Neural progenitor cell (in vitro differentiated cells): ENCODE results near the gene KLHL17. TPM values are rescaled to one million over a fixed set of nuclear protein-coding genes. Genes with fewer than 3 reads are reported as not detected.

Experiments used
- DNase-seq: peaks from one replicate; pipeline ENCODE4 v3.0.0-alpha.2; 2016; ENCODE audit warnings: low spot score
- H2AFZ ChIP-seq: fragments of 200-600 bp; sonication (generic); replicated peaks from 2 replicates; pipeline ENCODE4 v1.6.1; 2016; ENCODE audit warnings: antibody characterized with exemption
- H3F3A ChIP-seq: fragments of 200-600 bp; sonication (generic); 2 replicates; pipeline ENCODE4 v1.6.1; 2016; ENCODE audit warnings: antibody characterized with exemption, low read depth
- H3K27ac ChIP-seq: fragments of 200-600 bp; sonication (generic); 2 replicates; pipeline ENCODE4 v1.5.1; 2016; ENCODE audit warnings: mild to moderate bottlenecking
- H3K27me3 ChIP-seq: fragments of 200-600 bp; sonication (generic); 2 replicates; pipeline ENCODE4 v1.6.1; 2016; ENCODE audit warnings: mild to moderate bottlenecking, moderate library complexity
- H3K36me3 ChIP-seq: fragments of 200-600 bp; sonication (generic); 2 replicates; pipeline ENCODE4 v1.5.1; 2016
- H3K4me1 ChIP-seq: fragments of 200-600 bp; sonication (generic); 2 replicates; pipeline ENCODE4 v1.6.1; 2016; ENCODE audit warnings: mixed run types
- H3K4me2 ChIP-seq: fragments of 200-600 bp; sonication (generic); 2 replicates; pipeline ENCODE4 v1.6.1; 2016
- H3K4me3 ChIP-seq: fragments of 200-600 bp; sonication (generic); 2 replicates; pipeline ENCODE4 v1.5.1; 2016
- H3K79me2 ChIP-seq: fragments of 200-600 bp; sonication (generic); 2 replicates; pipeline ENCODE4 v1.6.1; 2016; ENCODE audit warnings: low read depth
- H3K9ac ChIP-seq: fragments of 200-600 bp; sonication (generic); 2 replicates; pipeline ENCODE4 v1.6.1; 2016
- H3K9me3 ChIP-seq: fragments of 200-600 bp; sonication (generic); 2 replicates; pipeline ENCODE4 v1.5.1; 2016; ENCODE audit warnings: low read depth
- H4K20me1 ChIP-seq: fragments of 200-600 bp; sonication (generic); 2 replicates; pipeline ENCODE4 v1.6.1; 2016; ENCODE audit warnings: low read depth
- H3K27ac Mint-ChIP-seq: 3 replicates; pipeline ENCODE4 v1.8.0; 2021; ENCODE audit warnings: mixed read lengths
- H3K27me3 Mint-ChIP-seq: 2 replicates; pipeline ENCODE4 v1.8.0; 2022; ENCODE audit warnings: low read depth, mild to moderate bottlenecking, inconsistent platforms, moderate library complexity, mixed read lengths; ENCODE audit not compliant: insufficient read depth
- H3K36me3 Mint-ChIP-seq: 3 replicates; pipeline ENCODE4 v1.8.0; 2021; ENCODE audit warnings: mixed read lengths
- H3K4me1 Mint-ChIP-seq: 3 replicates; pipeline ENCODE4 v1.8.0; 2021; ENCODE audit warnings: mixed read lengths
- H3K4me3 Mint-ChIP-seq: 3 replicates; pipeline ENCODE4 v1.8.0; 2021; ENCODE audit warnings: mild to moderate bottlenecking, moderate library complexity, mixed read lengths
- H3K9me3 Mint-ChIP-seq: 3 replicates; pipeline ENCODE4 v1.8.0; 2020; ENCODE audit warnings: mixed read lengths
- EZH2 ChIP-seq: fragments of 200-600 bp; sonication (generic); IDR thresholded peaks from 2 replicates; pipeline ENCODE4 v1.6.1; 2017; ENCODE audit warnings: antibody characterized with exemption, mild to moderate bottlenecking, moderate library complexity
- EZH2phosphoT487 ChIP-seq: fragments of 200-600 bp; sonication (generic); IDR thresholded peaks from 2 replicates; pipeline ENCODE4 v1.6.1; 2017; ENCODE audit warnings: antibody characterized with exemption
- total RNA-seq: library from RNA; depleted of rRNA; stranded (reverse); fragments of >200 nt; gene quantifications from 2 replicates; pipeline ENCODE4 v1.2.3, GENCODE V29; 2015; ENCODE audit warnings: low replicate concordance
- TF ChIP-seq, protein P1 (sequence below): fragments of 200-600 bp; sonication (generic); IDR thresholded peaks from 2 replicates; pipeline ENCODE4 v1.5.1; 2017; ENCODE audit warnings: antibody characterized with exemption, mild to moderate bottlenecking

Gene KLHL17
- total RNA-seq, 1 donor from 2014 or later: 10.7 TPM

DNA sequence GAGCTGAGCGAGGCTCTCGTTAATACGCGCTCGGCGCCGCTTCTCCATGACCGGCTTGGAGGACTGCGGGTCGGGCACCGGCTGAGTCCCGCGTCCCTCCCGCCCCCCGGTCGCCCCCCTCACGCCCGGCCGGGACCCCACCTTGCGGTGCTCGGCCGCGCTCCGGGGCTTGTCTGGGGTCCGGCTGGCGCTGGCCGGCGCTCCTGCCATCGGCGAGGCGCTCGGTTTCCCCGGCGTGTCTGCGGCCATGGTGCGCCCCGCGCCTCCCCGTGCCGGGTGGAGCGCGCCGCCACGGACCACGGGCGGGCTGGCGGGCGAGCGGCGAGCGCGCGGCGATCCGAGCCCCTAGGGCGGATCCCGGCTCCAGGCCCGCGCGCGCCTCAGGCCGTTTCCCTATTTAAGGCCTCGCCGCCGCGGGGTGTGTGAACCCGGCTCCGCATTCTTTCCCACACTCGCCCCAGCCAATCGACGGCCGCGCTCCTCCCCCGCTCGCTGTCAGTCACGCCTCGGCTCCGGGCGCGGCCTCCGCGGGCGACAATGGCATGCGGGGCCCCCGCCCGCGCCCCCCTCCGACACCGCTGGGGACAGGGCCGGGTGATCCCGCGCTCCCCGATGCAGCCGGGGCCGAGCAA lies 39.5 kb downstream of the KLHL17 start, which contains the start of gene HES4:
HES4 (minus strand) TSS at position 373 of the 632 bp plus-strand sequence; CDS start at position 249, 124 bp downstream.
- Histone ChIP-seq H2AFZ (peak within 1 kb of the TSS; percentile 59), H3F3A (peaks cover 31% of the 10 kb centered on the region), H4K20me1 (peaks cover 22% of the 10 kb centered on the region), H3K4me2 (peak within 1 kb of the TSS; percentile 97), H3K36me3 (no peaks in the 10 kb centered on the region), H3K9ac (peak within 1 kb of the TSS; percentile 72), H3K9me3 (no peaks in the 10 kb centered on the region), H3K79me2 (no peaks in the 10 kb centered on the region), H3K4me1 (peaks cover 26% of the 10 kb centered on the region), H3K27me3 (peaks cover 88% of the 10 kb centered on the region), H3K27ac (peak within 1 kb of the TSS; percentile 86), H3K4me3 (peak within 1 kb of the TSS; percentile 70)
- peak; percentile 28 for TF ChIP-seq EZH2phosphoT487
- TF ChIP-seq, protein P1, sequence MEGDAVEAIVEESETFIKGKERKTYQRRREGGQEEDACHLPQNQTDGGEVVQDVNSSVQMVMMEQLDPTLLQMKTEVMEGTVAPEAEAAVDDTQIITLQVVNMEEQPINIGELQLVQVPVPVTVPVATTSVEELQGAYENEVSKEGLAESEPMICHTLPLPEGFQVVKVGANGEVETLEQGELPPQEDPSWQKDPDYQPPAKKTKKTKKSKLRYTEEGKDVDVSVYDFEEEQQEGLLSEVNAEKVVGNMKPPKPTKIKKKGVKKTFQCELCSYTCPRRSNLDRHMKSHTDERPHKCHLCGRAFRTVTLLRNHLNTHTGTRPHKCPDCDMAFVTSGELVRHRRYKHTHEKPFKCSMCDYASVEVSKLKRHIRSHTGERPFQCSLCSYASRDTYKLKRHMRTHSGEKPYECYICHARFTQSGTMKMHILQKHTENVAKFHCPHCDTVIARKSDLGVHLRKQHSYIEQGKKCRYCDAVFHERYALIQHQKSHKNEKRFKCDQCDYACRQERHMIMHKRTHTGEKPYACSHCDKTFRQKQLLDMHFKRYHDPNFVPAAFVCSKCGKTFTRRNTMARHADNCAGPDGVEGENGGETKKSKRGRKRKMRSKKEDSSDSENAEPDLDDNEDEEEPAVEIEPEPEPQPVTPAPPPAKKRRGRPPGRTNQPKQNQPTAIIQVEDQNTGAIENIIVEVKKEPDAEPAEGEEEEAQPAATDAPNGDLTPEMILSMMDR: no peak
- Mint-ChIP-seq H3K27ac (peak within 1 kb of the TSS; percentile 98), H3K4me3 (peak within 1 kb of the TSS; percentile 91), H3K4me1 (peaks cover 20% of the 10 kb centered on the region), H3K36me3 (peaks cover 2% of the 10 kb centered on the region), H3K9me3 (peaks cover 3% of the 10 kb centered on the region), H3K27me3 (peaks cover 16% of the 10 kb centered on the region)
- DNase-seq: peak; percentile 98

DNA sequence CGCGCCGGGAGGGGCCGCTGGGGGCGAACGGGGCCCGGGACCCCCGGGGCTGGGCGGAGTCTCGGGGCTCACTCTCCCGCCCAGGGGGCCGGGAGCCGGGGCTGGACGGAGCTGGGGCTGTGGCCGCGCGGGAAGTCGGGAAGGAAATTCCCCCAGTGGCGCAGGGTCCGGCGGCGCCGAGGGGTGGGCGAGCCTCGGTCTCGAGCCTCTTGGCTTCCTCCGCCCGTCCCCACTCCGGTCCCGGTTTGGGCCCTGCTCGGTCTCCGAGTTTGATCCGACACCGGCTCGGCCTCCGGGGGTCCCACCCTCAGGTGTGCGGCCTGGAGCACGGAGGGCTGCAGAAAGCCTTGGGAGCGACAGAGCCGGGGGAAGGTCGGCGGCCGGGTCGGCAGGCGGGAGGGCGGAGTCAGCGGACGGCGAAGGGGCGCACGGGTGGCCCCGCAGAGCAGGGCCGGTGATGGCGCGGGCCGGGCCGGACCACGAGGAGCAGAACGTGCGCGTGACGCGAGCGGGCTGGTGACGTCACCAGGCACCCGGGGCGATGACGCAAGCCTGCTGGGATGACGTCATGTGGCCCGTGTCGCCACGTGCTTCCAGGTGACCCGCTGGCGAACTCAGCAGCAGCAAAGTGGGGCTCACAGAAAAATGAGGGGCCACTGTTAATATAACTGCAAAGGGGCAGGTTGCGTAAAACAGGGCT lies 40.1 kb downstream of the KLHL17 start:
- DNase-seq: peak; percentile 84
- Mint-ChIP-seq H3K9me3 (peaks cover 2% of the 10 kb centered on the region), H3K4me1 (peaks cover 27% of the 10 kb centered on the region)

DNA sequence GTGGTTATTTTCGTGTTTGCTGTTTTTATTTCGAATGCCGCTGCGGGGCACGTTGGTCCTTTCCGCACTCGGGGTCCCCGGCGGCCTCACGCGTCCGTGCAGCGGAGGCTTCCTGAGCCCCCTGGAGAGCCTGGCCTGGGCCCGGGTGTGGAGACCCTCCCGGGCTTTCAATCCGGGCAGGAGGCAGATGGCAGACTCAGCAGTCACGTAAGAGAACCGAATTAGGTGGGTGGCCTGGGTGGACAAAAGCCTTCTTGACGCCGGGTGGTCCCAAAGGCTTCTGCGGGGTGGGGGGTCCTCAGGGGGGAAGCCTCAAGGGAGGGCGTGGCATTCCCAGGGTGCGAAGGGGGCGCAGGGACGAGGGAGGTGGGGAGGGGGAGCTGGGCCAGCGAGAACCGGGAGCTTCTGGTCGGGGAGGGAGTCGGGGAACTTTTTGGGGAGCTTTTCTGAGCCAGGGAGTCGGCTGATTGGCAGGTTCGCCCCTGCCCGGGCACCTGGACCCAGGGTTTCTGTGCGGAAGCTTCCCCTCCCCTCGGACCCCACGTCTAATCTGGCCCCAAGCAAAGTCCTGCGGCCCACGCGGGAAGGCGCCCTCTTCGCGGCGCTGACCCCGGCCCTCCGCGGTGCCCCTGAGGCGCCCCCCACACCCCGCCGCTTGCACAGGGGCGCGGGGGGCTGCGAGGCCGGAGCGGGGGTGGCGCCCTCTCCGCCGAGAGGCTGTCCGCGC lies 40.8 kb downstream of the KLHL17 start:
- peaks cover 37% of the 10 kb centered on the region for H3F3A ChIP-seq
- no peak overlapping the region for H3K27ac ChIP-seq
- peak; percentile 67 for DNase-seq
- Mint-ChIP-seq H3K27me3 (peaks cover 10% of the 10 kb centered on the region), H3K27ac (peak overlapping the region; percentile 98), H3K4me1 (peaks cover 27% of the 10 kb centered on the region), H3K9me3 (no peaks in the 10 kb centered on the region), H3K4me3 (peak overlapping the region; percentile 91), H3K36me3 (no peaks in the 10 kb centered on the region)
- H3K79me2 ChIP-seq: no peaks in the 10 kb centered on the region
- peaks cover 38% of the 10 kb centered on the region for H3K4me1 ChIP-seq
- H3K4me3 ChIP-seq: peak overlapping the region; percentile 70
- TF ChIP-seq EZH2phosphoT487 (peak; percentile 59), EZH2 (peak; percentile 75)
- TF ChIP-seq, protein P1: no peak
- H3K9me3 ChIP-seq: no peaks in the 10 kb centered on the region
- no peak overlapping the region for H2AFZ ChIP-seq
- peaks cover 22% of the 10 kb centered on the region for H4K20me1 ChIP-seq
- H3K36me3 ChIP-seq: no peaks in the 10 kb centered on the region
- H3K4me2 ChIP-seq: peak overlapping the region; percentile 97
- no peak overlapping the region for H3K9ac ChIP-seq
- H3K27me3 ChIP-seq: peaks cover 74% of the 10 kb centered on the region

More for the DNA sequence above, 40.1 kb downstream of the KLHL17 start:
- H3K36me3 ChIP-seq: no peaks in the 10 kb centered on the region
- Mint-ChIP-seq H3K4me3 (peak overlapping the region; percentile 91), H3K27ac (peak overlapping the region; percentile 98), H3K36me3 (peaks cover 2% of the 10 kb centered on the region), H3K27me3 (peaks cover 13% of the 10 kb centered on the region)
- H3K27me3 ChIP-seq: peaks cover 81% of the 10 kb centered on the region
- TF ChIP-seq EZH2 (no peak), EZH2phosphoT487 (no peak)
- TF ChIP-seq, protein P1: no peak
- H3K27ac ChIP-seq: peak overlapping the region; percentile 86
- H3K4me2 ChIP-seq: peak overlapping the region; percentile 97
- peak overlapping the region; percentile 70 for H3K4me3 ChIP-seq
- peak overlapping the region; percentile 65 for H3K9ac ChIP-seq
- H3K4me1 ChIP-seq: peaks cover 32% of the 10 kb centered on the region
- no peaks in the 10 kb centered on the region for H3K9me3 ChIP-seq
- H4K20me1 ChIP-seq: peaks cover 22% of the 10 kb centered on the region
- H3F3A ChIP-seq: peaks cover 37% of the 10 kb centered on the region
- H3K79me2 ChIP-seq: no peaks in the 10 kb centered on the region
- H2AFZ ChIP-seq: peak overlapping the region; percentile 59
